Activated T-helper 1 cell treated with anti-CD3 and anti-CD28 coated beads, Interleukin-2, amount 50 U/mL, for 16 hours (primary cell): Measurements from ENCODE around the gene KLK8.

ENCODE experiments used
- DNase-seq, 2 donors: peaks; one replicate each; pipeline ENCODE4 v3.0.0-alpha.2; 2020; ENCODE audit warnings: low read depth in 1 of 2, low spot score in 1 of 2

KLK8 gene

GRCh38 chr19:51001515-51001914 is at the start of gene KLK8:
TSS of gene KLK8 (minus strand) at chr19:51001604. CDS start at chr19:51001167, 437 bp downstream.
- DNase-seq = no peak

GRCh38 chr19:51047031-51047335 is 45.6 kb upstream of the KLK8 start:
- DNase-seq = no peak

- no peak for DNase-seq
These were observed 42.9 kb upstream of the KLK8 start for GRCh38 chr19:51044327-51044726.

GRCh38 chr19:51043497-51043896 is 42.1 kb upstream of the KLK8 start:
- DNase-seq = no peak

GRCh38 chr19:51040151-51040550 is 38.7 kb upstream of the KLK8 start:
- DNase-seq = no peak

- DNase-seq = no peak
These were observed 35.1 kb upstream of the KLK8 start for GRCh38 chr19:51036519-51036918.

- no peak for DNase-seq
These were observed 33.3 kb upstream of the KLK8 start, which contains the start of gene KLK12 for GRCh38 chr19:51034704-51035103. TSS of gene KLK12 (minus strand) at chr19:51035002. CDS start at chr19:51034621, 381 bp downstream.

GRCh38 chr19:51031880-51032225 is 30.4 kb upstream of the KLK8 start:
- DNase-seq = no peak

GRCh38 chr19:51031220-51031879 is 29.9 kb upstream of the KLK8 start:
- DNase-seq = no peak

GRCh38 chr19:51030631-51031030 is 29.2 kb upstream of the KLK8 start:
- no peak for DNase-seq

- DNase-seq = no peak
These were observed 28.3 kb upstream of the KLK8 start for GRCh38 chr19:51029718-51030117.

GRCh38 chr19:51027873-51028272 is 26.5 kb upstream of the KLK8 start:
- no peak for DNase-seq

GRCh38 chr19:51027126-51027806 is 25.9 kb upstream of the KLK8 start:
- no peak for DNase-seq

GRCh38 chr19:51026554-51026831 is 25.1 kb upstream of the KLK8 start, which contains the start of gene KLK11:
TSS of gene KLK11 (minus strand) at chr19:51026616. CDS start at chr19:51025631, 985 bp downstream.
- no peak for DNase-seq

GRCh38 chr19:51025809-51026553 is 24.6 kb upstream of the KLK8 start:
- DNase-seq = no peak

GRCh38 chr19:51025401-51025800 is 24.0 kb upstream of the KLK8 start:
- no peak for DNase-seq

GRCh38 chr19:51024924-51025323 is 23.5 kb upstream of the KLK8 start:
- DNase-seq = no peak

- no peak for DNase-seq
These were observed 22.5 kb upstream of the KLK8 start for GRCh38 chr19:51023946-51024345.

- DNase-seq = no peak
These were observed 21.1 kb upstream of the KLK8 start for GRCh38 chr19:51022526-51022925.

- DNase-seq = no peak
These were observed 19.7 kb upstream of the KLK8 start for GRCh38 chr19:51020988-51021651.

GRCh38 chr19:51019544-51019925 is 18.1 kb upstream of the KLK8 start, which contains the start of gene KLK10:
TSS of gene KLK10 (minus strand) at chr19:51019709. CDS start at chr19:51019130, 579 bp downstream.
- no peak for DNase-seq
